ENCODE measurements around the gene ARSA. TPM values are rescaled to one million over a fixed set of nuclear protein-coding genes. Genes with fewer than 3 reads are reported as not detected.

The ARSA gene
- total and polyA plus RNA-seq, 2 of the 13 experiments (the other 11 are each of a cell fraction or from before 2014, with no cell fraction given), result 9.0 to 11.5 TPM

GRCh38 chr22:50657925-50658324 is 30.0 kb upstream of the ARSA start:
- Histone ChIP-seq H3K9me3 (ENCODE audit: low read length) (no peaks in the 10 kb centered on the region), H3K36me3 (replicated peaks in 1 of 2; ENCODE audit: control insufficient read depth in 1 of 2, insufficient read depth in 2 of 2, low read length in 2 of 2) (no peaks in the 10 kb centered on the region), H3K9ac (ENCODE audit: insufficient read depth, low read depth, low read length) (no peak overlapping the region), H4K20me1 (ENCODE audit: insufficient read depth, low read length) (no peaks in the 10 kb centered on the region), H3K4me1 (ENCODE audit: insufficient read depth, low read length) (peaks cover 31% of the 10 kb centered on the region), H3K27ac (ENCODE audit: extremely low read length, insufficient read depth, low read length) (no peak overlapping the region), H2AFZ (ENCODE audit: low read length) (no peak overlapping the region), H3K79me2 (ENCODE audit: insufficient read depth, low read length) (no peaks in the 10 kb centered on the region), H3K4me3 (replicated peaks in 1 of 3; ENCODE audit: insufficient read depth in 1 of 3, low read depth in 2 of 3, low read length in 3 of 3) (no peak overlapping the region), H3K27me3 (ENCODE audit: control insufficient read depth in 1 of 2, insufficient read depth in 2 of 2, low read length in 2 of 2) (no peaks in the 10 kb centered on the region; a peak in 1 of 5 replicates), H3K4me2 (ENCODE audit: low read depth, low read length) (no peak overlapping the region)
- intact Hi-C loops (cut with micrococcal nuclease; ENCODE audit: unreplicated experiment), result no loop called here
- CTCF ChIA-PET (ENCODE audit: low intra/inter-chr PET ratio, low total read pairs), result no interaction called here
- no peak for TF ChIP-seq SYNCRIP (IDR thresholded peaks at IDR 0.05; ENCODE audit: insufficient read depth, low read depth, low read length)
- TF ChIP-seq, protein P1, sequence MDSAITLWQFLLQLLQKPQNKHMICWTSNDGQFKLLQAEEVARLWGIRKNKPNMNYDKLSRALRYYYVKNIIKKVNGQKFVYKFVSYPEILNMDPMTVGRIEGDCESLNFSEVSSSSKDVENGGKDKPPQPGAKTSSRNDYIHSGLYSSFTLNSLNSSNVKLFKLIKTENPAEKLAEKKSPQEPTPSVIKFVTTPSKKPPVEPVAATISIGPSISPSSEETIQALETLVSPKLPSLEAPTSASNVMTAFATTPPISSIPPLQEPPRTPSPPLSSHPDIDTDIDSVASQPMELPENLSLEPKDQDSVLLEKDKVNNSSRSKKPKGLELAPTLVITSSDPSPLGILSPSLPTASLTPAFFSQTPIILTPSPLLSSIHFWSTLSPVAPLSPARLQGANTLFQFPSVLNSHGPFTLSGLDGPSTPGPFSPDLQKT (CRISPR knock-in tag; IDR thresholded peaks at IDR 0.05; ENCODE audit: borderline replicate concordance), result no peak
- no peak for TF ChIP-seq PHF5A (CRISPR knock-in tag; IDR thresholded peaks at IDR 0.05; ENCODE audit: low read depth, unreplicated experiment)
- TF ChIP-seq ZNF142 (CRISPR knock-in tag; IDR thresholded peaks at IDR 0.05), result no peak
- TF ChIP-seq ZFYVE20 (CRISPR knock-in tag; IDR thresholded peaks at IDR 0.05; ENCODE audit: borderline replicate concordance, low read depth), result no peak
- no peak for TF ChIP-seq SOX6 (IDR thresholded peaks at IDR 0.05)
- TF ChIP-seq SOX6 (CRISPR knock-in tag; IDR thresholded peaks at IDR 0.05), result no peak
- WGBS (ENCODE audit: low lambda C conversion rate), result 69% methylated on average over 4 of the region's 4 CpGs
- in situ Hi-C loops (cut with HindIII; ENCODE audit: extremely low pct_ligation_motif_present, low pct_unique_long_range_greater_than_20kb), result no loop called here
- DNase-seq (ENCODE audit: low spot score) (no peak), FAIRE-seq (no peak), ATAC-seq (no peak)
- POLR2A ChIA-PET, result no interaction called here
- no TSS peak for BruUV-seq (replicated peaks)

Data from HepG2 (cell line).